HG03354 (cell line): ENCODE data around the gene PIEZO1.

Experiments used
- ATAC-seq: cut with Tn5 transposase; IDR thresholded peaks from one replicate; pipeline ENCODE4 v1.9.1; 2021; ENCODE audit warnings: mild to moderate bottlenecking; ENCODE audit not compliant: unreplicated experiment, poor library complexity, severe bottlenecking

The PIEZO1 gene

GRCh38 chr16:88665570-88665969, 119.5 kb downstream of the PIEZO1 start:
- ATAC-seq, result no peak
